GM18505 (cell line): ENCODE measurements around the gene PRXL2B.

Experiments used
- ATAC-seq: cut with Tn5 transposase; IDR thresholded peaks from one replicate; pipeline ENCODE4 v1.9.1; 2021; ENCODE audit not compliant: unreplicated experiment
- POLR2A ChIP-seq: IDR thresholded peaks from 4 replicates; pipeline ENCODE4 v1.6.1; 2011; ENCODE audit warnings: borderline replicate concordance; ENCODE audit not compliant: insufficient read depth, insufficient read length; ENCODE audit errors: extremely low read depth

Gene PRXL2B

GRCh38 chr1:2582391-2582790 lies 4.2 kb upstream of the PRXL2B start:
- no peak for ATAC-seq
- no peak for TF ChIP-seq POLR2A

- no peak for TF ChIP-seq POLR2A
Measured at GRCh38 chr1:2583331-2583791, 3.2 kb upstream of the PRXL2B start.

GRCh38 chr1:2583871-2584351 lies 2.7 kb upstream of the PRXL2B start:
- ATAC-seq, result no peak
- TF ChIP-seq POLR2A, result no peak

More at GRCh38 chr1:2583331-2583791, 3.2 kb upstream of the PRXL2B start:
- ATAC-seq, result no peak

- TF ChIP-seq POLR2A, result no peak
- ATAC-seq, result no peak
Measured at GRCh38 chr1:2584686-2585317, 1.8 kb upstream of the PRXL2B start.

- peak; percentile 35 for ATAC-seq
- TF ChIP-seq POLR2A, result peak; percentile 66
Measured at GRCh38 chr1:2585318-2586092, 1.1 kb upstream of the PRXL2B start.

- TF ChIP-seq POLR2A, result no peak
- ATAC-seq, result peak; percentile 5
Measured at GRCh38 chr1:2587071-2587859, 688 bp downstream of the PRXL2B start.

GRCh38 chr1:2587860-2588571 lies 1.4 kb downstream of the PRXL2B start:
- TF ChIP-seq POLR2A, result no peak
- no peak for ATAC-seq

- ATAC-seq, result no peak
- no peak for TF ChIP-seq POLR2A
Measured at GRCh38 chr1:2588661-2589430, 2.3 kb downstream of the PRXL2B start.

GRCh38 chr1:2589431-2590232 lies 3.1 kb downstream of the PRXL2B start:
- no peak for ATAC-seq
- no peak for TF ChIP-seq POLR2A

GRCh38 chr1:2590233-2591141 lies 3.9 kb downstream of the PRXL2B start:
- TF ChIP-seq POLR2A, result no peak
- ATAC-seq, result no peak

- no peak for ATAC-seq
- TF ChIP-seq POLR2A, result no peak
Measured at GRCh38 chr1:2591233-2591580, 4.6 kb downstream of the PRXL2B start.

- no peak for ATAC-seq
- no peak for TF ChIP-seq POLR2A
Measured at GRCh38 chr1:2591581-2592261, 5.1 kb downstream of the PRXL2B start.
